HG02798 (cell line): ENCODE results near the gene AK1.

Experiments used
- ATAC-seq: cut with Tn5 transposase; IDR thresholded peaks from one replicate; pipeline ENCODE4 v1.9.1; 2021; ENCODE audit warnings: mild to moderate bottlenecking; ENCODE audit not compliant: unreplicated experiment, poor library complexity

The AK1 gene

GRCh38 chr9:127828262-127829031 is 49.0 kb downstream of the AK1 start:
- no peak for ATAC-seq

- ATAC-seq, result no peak
Measured at GRCh38 chr9:127826253-127826913, 51.1 kb downstream of the AK1 start.

DNA sequence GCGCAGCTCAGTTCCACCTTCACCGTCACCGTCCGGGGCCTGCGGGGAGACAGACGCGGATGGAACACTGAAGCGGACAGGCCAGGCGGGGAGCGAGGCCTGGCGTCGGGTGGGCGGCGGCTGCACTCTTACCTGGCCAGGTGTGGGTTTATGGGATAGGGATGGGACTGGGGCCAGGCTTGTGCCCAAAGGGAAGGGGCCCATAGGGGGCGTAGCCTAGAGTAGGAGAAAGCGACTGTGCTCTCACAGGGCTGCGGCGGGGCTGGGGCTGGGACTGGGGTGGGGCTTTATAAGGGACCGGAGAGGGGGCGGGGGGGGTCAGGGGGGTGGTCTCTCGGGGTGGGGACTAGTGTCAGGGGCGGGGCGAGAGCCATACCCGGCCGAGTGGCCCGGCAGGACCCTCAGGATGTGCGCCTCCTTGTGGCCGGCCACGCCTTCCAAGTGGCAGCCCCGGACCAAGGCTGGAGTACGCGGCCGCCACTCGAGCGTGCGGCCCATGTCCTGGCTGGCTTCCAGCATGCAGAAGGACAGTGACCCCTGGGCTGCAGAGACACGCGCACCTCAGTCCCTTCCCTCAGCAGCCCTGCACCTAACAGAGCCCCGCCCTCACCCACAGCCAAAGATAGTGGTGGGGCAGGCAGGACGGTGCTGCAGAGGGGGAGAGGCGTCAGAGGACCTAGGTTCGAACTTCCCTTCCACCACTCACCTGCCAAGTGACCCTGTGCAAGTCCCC is 52.0 kb downstream of the AK1 start:
- ATAC-seq, result no peak

DNA sequence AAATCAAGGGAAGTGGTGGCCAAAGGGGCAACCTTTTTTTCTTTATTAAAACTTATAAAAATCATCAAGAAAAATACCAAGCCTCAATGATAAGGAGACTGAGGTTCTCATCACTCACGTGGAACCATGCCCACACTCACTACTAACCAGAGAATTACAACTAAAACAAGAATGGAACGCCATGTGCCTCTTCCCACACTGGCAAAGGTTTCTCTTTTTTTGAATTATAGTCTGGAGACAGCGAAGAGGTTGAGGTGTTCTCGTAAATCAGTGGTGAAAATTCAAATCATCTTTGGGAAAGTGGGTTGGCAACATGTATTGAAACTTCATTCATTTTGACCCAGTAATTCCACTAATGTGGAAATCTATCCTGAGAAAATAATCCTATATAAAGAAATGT is 55.4 kb downstream of the AK1 start:
- ATAC-seq, result no peak

DNA sequence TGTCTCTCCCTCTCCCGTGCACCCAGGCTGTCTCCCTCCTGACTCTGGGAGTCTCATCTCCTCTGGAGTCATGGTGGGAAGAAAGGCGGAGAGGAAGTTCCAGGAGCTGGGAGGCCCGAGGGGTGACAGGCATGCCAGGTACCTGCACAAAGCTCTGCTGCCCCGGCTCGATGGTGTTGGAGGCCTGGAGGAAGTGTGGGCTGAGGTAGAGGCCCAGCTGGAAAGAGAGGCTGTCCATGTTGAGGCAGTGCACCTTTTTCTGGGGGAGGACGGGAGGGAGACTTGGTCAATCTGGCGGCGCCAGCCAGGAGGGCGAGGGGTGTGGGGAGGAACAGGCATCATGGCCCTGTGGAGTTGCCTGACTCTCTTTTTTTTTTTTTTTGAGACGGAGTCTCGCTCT is 58.9 kb downstream of the AK1 start:
- no peak for ATAC-seq

DNA sequence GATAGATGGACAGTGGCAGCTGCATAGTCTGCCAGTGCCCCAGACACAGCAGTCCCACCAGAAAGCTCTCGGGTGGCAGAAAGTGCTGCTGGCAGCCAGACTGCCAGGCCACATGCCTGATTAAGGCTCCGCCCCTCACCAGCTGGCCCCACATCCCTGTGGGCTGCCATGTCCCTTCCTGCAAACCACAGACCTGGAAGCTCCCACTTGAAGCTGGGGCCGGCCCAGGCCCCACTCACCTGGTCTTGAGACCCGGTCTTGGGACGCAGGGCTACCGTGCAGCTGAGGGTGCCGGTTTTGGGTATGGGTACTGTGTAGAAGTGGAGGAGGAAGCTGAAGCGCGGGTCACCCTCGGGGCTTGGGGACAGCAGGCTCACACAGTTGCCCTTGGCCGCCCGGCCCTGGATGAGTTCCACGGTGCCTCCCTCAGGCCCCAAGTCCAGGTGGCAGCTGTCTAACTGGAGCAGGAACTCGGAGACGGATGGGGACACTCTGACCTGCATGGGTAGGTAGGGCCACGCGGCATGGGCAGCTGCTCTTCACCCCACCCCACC is 59.5 kb downstream of the AK1 start:
- ATAC-seq, result no peak

- ATAC-seq, result no peak
Measured at GRCh38 chr9:127816728-127817127, 60.7 kb downstream of the AK1 start.
